C4-2B (cell line): Measurements from ENCODE around the gene BRD7.

Source experiments
- ZFX ChIP-seq: fragments of 450-650 bp; IDR thresholded peaks from 2 replicates; pipeline ENCODE4 v1.6.1; 2017
- TF ChIP-seq, protein P1 (sequence below): fragments of 450-650 bp; conservative IDR thresholded peaks from 2 replicates; pipeline ENCODE4 v1.5.1; 2017; ENCODE audit warnings: mild to moderate bottlenecking

DNA sequence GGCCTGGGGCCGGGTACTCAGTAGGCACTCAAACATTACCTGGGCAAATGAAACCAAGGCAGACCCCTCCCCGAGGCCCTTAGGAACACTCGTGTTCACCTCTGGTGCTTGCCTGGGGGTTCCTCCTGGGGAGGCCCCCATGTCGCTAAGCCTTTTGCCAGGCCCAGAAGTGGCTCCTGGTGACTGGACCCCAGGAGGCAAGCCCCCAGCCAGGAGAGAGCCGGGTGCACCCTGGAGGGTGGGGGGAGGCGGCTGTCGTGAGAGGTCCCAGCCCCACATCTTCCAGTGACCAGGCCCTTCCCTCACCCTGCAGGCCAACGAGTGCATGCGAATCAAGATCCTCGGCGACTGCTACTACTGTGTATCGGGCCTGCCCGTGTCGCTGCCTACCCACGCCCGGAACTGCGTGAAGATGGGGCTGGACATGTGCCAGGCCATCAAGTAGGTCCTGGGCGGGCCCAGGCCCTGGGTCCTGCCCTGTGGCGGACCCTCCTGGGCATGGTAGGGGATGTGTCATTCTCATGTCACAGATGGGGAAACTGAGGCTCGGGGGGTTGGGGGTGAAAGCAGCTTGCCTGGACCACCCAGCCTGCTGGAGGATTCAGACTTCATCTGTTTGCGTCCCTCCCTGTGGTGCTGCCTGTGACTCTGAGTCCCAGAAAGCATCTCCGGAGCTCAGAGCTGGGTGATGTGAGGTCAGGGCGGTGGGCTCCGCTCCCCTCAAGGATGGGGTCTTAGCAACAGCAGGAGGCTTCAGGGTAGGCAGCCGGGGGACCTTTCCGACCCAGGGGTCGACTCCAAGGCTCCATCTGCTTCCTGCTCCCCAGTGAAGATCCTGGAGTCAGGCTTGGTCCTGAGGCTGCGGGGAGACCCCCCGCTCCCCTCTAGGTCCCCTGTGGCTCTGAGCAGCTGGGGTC is 69.9 kb downstream of the BRD7 start:
- TF ChIP-seq, protein P1, sequence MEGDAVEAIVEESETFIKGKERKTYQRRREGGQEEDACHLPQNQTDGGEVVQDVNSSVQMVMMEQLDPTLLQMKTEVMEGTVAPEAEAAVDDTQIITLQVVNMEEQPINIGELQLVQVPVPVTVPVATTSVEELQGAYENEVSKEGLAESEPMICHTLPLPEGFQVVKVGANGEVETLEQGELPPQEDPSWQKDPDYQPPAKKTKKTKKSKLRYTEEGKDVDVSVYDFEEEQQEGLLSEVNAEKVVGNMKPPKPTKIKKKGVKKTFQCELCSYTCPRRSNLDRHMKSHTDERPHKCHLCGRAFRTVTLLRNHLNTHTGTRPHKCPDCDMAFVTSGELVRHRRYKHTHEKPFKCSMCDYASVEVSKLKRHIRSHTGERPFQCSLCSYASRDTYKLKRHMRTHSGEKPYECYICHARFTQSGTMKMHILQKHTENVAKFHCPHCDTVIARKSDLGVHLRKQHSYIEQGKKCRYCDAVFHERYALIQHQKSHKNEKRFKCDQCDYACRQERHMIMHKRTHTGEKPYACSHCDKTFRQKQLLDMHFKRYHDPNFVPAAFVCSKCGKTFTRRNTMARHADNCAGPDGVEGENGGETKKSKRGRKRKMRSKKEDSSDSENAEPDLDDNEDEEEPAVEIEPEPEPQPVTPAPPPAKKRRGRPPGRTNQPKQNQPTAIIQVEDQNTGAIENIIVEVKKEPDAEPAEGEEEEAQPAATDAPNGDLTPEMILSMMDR: no peak
- TF ChIP-seq ZFX: no peak
